ENCODE results near the gene NOC4L.

Gene NOC4L

GRCh38 chr12:132170094-132170636, 25.9 kb downstream of the NOC4L start:
- DNase-seq (ENCODE audit: low read depth in 2 of 2) = no peak

DNA sequence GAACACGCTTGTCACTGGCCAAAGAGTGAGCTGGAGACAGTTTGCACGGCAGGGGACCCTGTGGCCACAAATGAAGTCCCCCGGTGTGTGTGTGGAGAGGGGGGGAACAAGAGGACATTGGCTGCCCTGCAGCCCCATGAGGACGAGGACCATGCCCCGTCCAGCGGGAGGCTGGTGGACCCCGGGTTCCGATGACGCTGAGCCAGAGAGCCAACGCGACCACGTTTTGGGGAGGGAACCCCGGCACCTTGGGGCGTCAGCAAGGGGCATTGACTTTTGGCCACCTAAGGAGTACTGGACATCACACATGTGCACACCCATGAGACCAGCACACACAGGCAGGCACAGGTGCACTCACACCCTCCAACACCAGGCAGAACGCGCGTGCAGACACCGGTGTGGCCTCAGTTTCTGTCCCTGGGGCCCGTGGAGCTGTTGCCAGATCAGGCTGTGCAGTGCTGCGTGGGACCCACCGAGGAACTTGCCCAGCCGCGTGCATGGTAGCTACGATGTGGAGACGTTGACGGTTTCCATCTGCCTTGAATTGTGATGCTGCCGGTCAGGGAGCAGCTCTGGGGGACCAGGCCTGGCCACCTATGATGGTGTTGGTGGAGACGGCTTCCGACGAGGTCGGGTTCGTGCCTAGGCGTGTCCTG, 26.5 kb downstream of the NOC4L start:
- no peak for DNase-seq (ENCODE audit: low read depth in 2 of 2)

DNA sequence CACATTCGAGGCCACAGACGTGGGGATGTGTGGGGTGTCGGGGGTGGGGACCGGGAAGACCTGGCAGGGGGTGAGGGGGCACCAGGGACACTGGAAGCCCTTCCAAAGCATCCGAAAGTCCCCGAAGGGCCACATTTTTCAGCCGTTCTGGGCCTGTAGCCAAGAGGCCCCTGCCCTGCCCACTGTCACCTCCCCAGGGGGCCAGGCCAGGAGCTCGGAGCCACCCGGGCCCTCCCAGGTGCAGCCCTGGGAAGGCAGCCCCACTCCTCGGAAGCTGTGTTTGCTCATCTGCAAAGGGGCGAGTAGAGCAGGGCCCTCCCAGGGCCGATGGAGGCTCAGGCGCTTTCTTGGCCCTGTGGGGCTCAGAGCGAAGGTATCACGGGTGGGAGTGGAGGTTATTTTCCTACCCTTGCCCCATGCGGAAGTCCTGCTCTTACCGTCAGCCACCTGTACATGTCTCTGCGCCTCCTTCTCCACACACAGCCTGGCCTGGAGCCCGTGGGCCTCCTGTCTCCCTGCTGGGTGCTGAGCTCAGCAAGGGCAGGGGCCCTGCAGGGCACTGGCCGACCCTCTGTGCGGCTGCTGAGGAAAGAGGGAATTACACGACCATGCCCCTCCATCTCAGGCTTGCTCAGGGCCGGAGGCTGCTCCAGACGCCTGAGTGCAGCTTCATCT, 27.2 kb downstream of the NOC4L start:
- DNase-seq (ENCODE audit: low read depth in 2 of 2) = no peak

DNA sequence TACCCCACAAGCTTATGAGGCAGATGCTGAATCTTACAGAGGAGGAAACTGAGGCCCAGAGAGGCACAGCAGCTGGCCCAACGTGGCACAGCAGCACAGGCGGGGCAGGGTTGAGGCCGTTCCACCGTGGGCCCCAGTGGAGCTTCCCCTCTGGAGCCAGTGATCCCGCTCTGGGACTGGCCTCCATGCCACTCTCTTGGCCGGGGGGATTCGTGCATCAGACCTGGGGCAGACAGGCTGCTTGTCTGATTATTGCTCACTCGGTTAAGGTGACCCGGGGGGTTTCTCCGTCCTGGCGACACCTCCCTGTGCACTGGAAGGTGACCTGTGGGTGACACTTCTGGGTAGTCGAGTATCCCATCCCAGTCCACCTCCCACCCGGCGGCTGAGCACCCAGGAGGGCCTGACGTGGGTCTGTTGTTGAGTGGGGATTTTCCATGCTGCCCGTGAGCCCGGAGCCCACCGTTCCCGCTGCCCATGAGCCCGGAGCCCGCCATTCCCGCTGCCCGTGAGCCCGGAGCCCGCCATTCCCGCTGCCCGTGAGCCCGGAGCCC, 27.8 kb downstream of the NOC4L start:
- DNase-seq (ENCODE audit: low read depth in 2 of 2) = no peak

DNA sequence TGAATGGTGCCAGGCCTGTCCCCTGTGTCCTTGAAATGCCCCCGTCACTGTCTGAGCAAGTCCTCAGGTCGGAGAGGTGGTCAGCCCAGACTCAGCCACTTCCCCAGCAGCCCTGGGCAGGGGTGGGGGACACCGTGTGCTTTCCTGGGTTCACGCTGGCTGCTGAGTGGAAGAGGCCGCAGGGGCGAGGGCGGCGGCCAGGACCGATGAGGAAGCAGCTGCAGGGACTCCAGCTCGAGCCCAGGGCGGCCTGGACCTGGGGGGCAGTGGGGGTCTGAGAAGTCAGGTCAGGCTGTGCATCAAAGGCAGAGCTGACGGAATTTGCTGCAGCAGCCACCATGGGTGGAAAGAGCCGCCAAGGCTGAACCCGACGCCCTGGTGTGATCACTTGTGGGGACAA, 28.4 kb downstream of the NOC4L start:
- DNase-seq (ENCODE audit: low read depth in 2 of 2) = no peak

- no peak for DNase-seq (ENCODE audit: low read depth in 2 of 2)
Observed at GRCh38 chr12:132173135-132174014, 29.1 kb downstream of the NOC4L start.

- DNase-seq (ENCODE audit: low read depth in 2 of 2) = no peak
Observed at GRCh38 chr12:132174015-132174838, 30.0 kb downstream of the NOC4L start.

- DNase-seq (ENCODE audit: low read depth in 2 of 2) = no peak
Observed at GRCh38 chr12:132174839-132175490, 30.7 kb downstream of the NOC4L start.

GRCh38 chr12:132175496-132176384, 31.5 kb downstream of the NOC4L start:
- DNase-seq (ENCODE audit: low read depth in 2 of 2) = no peak

GRCh38 chr12:132176385-132176919, 32.2 kb downstream of the NOC4L start:
- no peak for DNase-seq (ENCODE audit: low read depth in 2 of 2)

GRCh38 chr12:132176920-132177551, 32.8 kb downstream of the NOC4L start:
- DNase-seq (ENCODE audit: low read depth in 2 of 2) = no peak

DNA sequence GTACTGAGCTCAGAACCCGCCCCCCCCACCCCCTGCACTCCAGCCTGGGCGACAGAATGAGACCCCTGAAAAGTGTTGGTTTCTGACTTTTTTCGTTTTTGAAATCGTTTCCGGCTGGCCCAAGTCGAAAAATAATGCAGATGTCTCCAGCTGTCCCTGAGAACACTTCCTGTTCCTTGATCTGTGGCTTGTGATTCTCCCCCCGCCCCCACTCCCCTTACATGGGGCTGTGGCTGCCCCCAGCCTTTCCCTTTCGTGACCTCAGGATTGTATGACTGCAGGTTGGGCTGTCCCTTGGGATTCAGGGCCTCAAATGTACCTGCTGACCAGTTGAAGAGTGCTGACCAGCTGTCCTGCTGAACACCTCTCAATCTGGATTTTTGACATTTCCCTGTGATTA, 34.1 kb downstream of the NOC4L start:
- no peak for DNase-seq (ENCODE audit: low read depth in 2 of 2)

GRCh38 chr12:132178801-132179401, 34.6 kb downstream of the NOC4L start:
- DNase-seq (ENCODE audit: low read depth in 2 of 2) = peak in 1 of 2 donors; percentile 34

GRCh38 chr12:132179431-132180362, 35.4 kb downstream of the NOC4L start:
- no peak for DNase-seq (ENCODE audit: low read depth in 2 of 2)

DNA sequence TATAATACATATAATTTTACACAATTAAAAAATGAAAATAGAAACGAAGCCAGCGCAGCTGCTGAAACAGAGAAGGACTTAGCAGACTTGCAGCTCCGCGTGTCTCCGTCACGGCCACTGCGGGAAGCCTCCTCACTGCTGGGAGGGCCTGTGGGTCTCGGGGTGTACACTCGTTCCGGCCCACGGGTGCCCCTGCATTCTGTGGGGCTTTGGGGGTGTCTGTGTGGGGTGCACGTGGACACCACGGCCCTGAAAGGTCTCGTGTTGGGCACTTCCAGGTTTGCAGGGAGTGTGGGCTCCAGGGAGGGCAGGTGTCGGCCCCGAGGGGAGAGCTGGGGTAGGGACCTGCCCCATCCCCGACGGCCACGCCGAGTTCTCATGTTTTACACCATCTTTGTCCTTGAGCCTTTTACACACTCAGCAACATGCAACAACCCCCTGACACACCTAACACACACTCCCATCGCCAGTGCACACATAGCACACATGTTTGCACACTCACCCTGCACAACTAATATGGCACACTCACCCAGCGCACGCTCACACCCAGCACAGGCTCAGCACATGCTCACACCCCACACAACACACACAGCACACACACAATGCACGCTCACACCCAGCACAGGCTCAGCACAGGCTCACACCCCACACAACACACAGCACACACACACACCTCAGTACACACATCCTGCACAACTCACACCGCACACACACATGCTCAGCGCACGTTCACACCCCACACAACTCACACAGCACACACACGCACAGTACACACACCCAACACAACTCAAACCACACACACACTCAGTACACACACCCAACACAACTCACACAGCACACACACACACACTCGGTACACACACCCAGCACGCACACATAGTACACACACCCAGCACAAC, 36.6 kb downstream of the NOC4L start:
- DNase-seq (ENCODE audit: low read depth in 2 of 2) = no peak

DNA sequence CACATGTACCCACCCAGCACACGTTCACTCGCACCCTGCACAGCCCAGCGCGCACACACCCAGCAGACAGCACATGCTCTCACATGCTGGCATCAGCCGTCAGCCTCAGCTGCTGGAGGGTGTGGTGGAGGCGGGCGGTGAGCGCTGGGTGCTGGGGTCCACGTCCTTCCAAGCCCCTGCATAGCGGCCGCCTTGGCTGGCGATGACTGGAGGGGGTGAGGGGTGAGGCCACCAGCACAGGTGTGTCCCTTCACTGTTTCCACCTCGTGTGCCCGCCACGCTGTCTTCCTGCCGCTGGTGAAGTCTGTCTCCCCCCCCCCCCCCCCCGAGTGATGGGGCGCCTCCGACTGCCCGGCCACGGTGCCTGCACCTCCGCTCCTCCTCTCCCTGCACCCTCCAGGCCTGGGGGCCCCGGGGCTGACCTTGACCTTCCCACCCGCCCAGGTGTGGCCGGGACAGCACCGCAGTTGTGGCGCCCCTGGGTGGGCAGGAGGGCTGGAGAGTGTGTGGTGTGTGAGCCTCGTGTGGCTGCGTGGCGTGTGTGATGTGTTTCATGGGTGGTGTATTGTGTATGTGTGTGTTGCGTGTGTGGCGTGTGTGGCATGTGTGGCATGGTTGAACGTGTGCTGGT, 37.4 kb downstream of the NOC4L start:
- no peak for DNase-seq (ENCODE audit: low read depth in 2 of 2)

Measured in stimulated activated CD4-positive, alpha-beta T cell treated with anti-CD3 and anti-CD28 coated beads, Interleukin-1b, Interleukin-23, amount 100 ng/mL, for 4 hours (primary cell).